Amniotic epithelial cell (primary cell): ENCODE data around the gene SLC9A5.

Source experiments
- DNase-seq: peaks from one replicate; pipeline ENCODE4 v3.0.0-alpha.2; 2010; ENCODE audit warnings: low read depth

SLC9A5 gene, protein sequence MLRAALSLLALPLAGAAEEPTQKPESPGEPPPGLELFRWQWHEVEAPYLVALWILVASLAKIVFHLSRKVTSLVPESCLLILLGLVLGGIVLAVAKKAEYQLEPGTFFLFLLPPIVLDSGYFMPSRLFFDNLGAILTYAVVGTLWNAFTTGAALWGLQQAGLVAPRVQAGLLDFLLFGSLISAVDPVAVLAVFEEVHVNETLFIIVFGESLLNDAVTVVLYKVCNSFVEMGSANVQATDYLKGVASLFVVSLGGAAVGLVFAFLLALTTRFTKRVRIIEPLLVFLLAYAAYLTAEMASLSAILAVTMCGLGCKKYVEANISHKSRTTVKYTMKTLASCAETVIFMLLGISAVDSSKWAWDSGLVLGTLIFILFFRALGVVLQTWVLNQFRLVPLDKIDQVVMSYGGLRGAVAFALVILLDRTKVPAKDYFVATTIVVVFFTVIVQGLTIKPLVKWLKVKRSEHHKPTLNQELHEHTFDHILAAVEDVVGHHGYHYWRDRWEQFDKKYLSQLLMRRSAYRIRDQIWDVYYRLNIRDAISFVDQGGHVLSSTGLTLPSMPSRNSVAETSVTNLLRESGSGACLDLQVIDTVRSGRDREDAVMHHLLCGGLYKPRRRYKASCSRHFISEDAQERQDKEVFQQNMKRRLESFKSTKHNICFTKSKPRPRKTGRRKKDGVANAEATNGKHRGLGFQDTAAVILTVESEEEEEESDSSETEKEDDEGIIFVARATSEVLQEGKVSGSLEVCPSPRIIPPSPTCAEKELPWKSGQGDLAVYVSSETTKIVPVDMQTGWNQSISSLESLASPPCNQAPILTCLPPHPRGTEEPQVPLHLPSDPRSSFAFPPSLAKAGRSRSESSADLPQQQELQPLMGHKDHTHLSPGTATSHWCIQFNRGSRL

DNA sequence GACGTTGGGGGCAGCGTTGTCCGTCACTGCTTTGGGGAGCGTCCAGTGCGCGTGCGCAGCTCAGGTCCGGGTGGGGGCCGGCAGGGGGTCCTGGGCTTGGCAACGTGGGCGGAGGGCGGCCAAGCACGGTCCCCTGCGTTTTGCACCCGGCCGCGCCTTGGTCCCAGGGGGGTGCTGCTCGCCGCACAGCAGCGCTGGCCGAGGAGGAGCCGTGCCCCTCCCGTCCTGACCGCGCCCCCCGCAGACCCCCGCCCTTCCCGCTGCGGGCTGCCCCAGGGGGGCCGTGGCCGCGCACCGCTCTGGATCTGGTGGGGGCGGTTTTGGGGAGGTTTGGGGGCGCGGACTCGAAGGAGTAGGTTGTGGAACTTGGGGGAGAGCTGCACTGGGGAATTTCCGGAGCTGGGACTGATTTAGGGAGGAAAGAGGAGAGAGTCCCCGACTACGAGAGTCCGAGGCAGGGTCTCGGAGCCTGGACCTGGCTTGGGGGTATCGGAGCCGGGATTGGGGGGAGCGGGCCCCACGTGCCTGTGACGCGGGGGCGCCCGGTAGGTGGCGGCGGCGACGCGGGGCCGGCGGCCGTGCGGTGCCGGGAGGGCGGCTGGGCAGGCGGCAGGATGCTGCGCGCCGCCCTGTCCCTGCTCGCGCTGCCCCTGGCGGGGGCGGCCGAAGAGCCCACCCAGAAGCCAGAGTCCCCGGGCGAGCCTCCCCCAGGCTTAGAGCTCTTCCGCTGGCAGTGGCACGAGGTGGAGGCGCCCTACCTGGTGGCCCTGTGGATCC, at the start of gene SLC9A5:
Gene SLC9A5 (plus strand): TSS at position 579 of the 777 bp plus-strand sequence. CDS start 36 bp downstream, at position 615.
- DNase-seq = no peak

DNA sequence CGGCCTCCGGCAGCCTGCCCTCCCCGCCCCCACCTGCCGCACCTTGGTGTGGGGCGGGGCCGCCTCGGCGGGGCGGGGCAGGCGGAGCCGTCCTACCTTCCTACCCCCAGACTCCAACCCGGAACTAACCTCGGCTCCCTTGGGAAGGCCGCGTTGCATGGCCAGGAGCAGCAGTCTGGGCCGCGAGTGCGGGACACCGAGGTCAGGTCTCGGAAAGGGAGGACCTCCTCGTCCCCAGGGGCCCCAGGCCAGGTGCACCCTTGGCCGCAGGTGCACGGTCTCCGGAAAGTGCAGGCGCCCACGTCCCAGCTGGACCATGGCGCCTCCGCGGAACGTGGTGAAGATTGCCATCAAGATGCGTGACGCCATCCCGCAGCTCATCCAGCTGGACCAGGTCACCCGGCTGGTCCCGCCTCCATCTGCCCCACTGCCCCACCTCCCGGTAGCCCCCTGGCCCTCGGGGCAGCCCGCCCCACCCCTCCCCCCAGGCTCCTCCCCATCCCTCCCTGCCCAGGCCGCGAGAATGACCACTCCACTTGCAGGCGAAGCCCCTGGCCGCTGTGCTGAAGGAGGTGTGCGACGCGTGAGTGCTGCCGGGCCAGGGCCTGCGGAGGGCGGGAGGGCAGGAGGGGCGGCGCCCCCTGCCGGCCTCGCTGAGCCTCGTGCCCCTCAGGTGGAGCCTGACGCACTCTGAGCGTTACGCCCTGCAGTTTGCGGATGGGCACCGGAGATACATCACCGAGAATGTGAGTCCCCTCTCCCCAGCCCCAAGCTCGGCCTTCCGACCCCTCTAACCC, 49.6 kb upstream of the SLC9A5 start, which contains the start of gene ELMO3:
Gene ELMO3 (plus strand): TSS at position 121 of the 797 bp plus-strand sequence. CDS start 196 bp downstream, at position 317.
- no peak for DNase-seq

DNA sequence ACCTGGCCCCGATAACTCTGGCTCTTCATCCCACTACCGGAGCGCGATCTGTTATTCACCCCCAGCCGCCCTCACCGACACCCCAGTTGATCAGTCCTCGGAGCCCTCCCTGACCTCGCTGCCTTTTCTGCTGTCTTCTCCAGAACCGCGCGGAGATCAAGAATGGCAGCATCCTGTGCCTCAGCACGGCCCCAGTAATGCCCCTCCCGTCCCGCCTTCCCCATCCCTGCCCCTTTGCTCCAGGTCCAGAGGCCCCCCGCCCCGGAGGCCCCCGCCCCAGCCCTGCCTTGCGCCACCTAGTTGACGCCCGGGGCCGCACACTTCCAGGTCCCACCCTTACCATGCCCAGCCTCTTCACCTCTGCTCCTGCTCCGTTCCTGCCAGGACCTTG, 49.0 kb upstream of the SLC9A5 start:
- DNase-seq = no peak

DNA sequence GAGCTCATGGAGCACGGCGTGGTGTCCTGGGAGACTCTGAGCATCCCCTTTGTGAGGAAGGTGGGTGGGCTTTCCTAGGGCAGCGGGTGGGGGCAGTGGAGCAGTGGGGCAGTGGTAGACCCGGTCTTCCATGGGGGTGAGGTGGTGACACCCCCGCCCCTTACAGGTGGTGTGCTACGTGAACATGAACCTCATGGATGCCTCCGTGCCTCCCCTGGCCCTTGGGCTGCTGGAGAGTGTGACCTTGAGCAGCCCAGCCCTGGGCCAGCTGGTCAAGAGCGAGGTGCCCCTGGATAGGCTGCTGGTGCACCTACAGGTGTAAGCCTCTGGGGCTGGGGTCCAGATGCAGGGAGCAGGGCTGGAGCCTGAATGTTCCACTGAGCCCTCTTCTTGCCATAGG, 48.3 kb upstream of the SLC9A5 start:
- DNase-seq = no peak

DNA sequence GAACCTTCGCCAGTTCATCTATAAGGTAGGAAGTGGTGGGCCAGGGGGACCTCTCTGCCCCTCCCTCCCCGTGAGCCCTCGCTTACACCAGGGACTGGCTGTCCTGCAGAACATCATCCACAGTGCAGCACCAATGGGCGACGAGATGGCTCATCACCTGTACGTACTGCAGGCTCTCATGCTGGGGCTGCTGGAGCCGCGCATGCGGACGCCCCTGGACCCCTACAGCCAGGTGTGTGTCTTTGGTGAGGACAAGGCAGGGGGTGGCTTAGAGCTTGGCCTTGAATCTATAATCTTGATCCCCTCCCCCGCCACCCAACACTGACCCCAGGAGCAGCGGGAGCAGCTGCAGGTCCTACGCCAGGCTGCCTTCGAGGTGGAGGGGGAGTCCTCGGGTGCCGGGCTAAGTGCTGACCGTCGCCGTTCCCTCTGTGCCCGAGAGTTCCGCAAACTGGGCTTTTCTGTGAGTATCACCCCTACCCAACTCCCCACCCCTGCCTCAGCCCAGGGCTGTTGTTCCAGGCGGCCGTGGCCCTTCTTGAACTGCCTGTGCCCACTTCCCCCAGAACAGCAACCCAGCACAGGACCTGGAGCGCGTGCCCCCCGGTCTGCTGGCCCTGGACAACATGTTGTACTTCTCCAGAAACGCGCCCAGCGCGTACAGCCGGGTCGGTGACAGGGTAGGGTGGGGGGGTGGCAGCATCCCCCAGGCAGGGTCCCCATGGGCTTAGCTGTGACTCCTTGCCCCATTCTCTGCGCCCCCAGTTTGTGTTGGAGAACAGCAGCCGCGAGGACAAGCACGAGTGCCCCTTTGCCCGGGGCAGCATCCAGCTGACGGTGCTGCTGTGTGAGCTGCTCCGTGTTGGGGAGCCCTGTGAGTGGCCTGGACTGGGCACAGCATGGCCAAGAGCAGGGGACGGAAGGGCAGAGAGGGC, 47.1 kb upstream of the SLC9A5 start:
- DNase-seq = no peak

DNA sequence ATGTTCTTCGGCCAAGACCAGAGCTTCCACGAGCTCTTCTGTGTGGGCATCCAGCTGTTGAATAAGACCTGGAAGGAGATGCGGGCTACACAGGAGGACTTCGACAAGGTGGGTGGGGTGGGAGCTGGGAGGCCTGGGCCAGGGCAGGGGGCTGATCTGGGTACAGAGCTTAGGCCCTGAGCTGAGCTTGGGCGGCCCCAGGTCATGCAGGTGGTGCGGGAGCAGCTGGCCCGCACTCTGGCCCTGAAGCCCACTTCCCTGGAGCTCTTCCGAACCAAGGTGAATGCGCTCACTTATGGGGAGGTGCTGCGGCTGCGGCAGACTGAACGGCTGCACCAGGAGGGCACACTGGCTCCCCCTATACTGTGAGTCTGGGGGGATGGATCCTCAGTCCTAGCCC, 46.4 kb upstream of the SLC9A5 start:
- DNase-seq = no peak

DNA sequence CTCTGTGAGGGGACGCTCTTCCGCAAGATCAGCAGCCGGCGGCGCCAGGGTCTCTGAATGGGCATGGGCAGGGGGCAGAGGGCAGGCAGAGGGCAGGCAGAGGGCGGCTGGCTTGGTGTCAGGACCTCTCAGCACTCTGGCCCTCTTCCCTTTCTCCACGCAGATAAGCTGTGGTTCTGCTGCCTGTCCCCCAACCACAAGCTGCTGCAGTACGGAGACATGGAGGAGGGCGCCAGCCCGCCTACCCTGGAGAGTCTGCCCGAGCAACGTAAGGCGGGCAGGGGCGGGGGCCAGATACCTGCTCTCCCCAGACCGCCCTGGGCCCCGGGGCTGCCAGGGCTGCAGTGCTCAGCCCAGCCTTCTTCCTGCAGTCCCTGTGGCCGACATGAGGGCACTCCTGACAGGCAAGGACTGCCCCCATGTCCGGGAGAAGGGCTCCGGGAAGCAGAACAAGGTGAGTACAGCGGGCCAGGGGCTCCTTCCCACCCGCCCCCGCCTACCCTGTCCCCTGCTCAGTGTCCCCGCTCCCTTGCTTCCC, 45.8 kb upstream of the SLC9A5 start:
- DNase-seq = no peak

DNA sequence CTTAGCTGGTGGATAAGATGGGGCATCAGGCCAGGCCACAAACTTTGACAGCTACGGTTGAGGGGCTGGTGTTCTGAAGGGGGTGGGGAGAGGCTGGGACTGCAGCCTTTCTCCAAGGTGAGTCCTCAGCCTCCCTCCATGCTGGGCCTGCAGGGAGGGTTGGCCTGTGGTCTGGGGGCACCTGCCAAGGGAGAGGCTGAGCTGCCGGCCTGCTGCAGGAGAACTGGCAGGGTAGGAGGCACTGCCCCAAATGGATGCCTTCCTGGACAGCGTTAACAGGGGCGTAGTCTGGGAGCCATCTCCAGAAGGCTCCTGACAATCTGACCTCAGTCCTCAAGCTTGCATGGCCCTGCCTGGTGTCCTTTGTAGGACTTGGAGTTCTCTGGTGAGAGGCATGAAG, 44.7 kb upstream of the SLC9A5 start:
- no peak for DNase-seq

DNA sequence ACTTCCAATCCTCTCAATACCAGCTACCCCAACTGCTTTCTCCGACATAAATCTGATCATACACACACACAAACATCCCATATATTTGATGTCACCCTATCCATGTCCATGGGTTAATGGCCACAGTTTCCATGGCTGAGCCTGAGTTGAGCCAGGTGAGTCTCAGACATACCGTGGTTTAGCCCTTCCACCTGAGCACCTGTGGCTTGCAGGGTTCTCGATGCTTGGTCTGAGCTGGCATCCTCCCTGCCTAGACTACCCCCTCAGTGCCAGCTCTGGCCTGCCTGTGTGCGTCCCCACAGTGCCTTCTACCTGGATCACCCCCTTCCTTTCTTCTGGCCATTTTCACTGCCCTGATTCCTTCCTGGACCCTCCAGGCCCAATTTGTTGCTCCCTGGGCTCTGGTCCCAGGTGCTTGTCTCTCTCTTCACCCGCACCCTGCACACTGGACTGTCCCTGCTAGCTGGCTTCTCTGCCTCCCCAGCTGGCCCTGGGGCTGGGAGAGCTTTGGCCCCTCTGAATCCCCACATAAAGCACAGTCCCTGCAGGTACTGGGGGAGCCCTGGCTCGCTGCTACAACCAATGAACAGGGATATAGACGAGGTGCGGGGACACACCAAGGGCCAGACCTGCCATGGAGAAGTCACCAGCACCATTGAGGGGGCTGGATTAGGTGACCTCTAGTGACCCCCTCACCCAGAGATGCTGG, 42.5 kb upstream of the SLC9A5 start:
- DNase-seq = no peak

DNA sequence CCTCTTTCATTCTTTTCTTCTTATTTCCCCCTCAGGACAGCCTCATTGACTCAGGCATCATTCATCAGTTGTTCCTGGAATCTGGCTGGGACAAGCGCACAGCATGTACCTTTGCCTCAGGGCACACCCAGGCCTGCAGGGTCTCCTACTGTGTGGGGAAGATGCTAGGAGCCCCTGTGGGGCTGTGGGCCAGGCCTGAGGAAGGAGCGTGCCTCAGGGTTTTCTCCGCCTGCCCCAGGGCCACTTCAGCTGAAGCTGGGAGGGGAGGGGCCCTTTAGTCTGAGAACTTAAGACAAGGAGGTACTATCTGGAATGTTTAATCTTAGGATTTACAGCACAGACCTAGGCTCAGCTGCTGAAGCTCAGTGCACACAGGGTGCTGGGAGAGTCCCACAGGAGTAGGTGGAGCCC, 41.9 kb upstream of the SLC9A5 start:
- DNase-seq = no peak

DNA sequence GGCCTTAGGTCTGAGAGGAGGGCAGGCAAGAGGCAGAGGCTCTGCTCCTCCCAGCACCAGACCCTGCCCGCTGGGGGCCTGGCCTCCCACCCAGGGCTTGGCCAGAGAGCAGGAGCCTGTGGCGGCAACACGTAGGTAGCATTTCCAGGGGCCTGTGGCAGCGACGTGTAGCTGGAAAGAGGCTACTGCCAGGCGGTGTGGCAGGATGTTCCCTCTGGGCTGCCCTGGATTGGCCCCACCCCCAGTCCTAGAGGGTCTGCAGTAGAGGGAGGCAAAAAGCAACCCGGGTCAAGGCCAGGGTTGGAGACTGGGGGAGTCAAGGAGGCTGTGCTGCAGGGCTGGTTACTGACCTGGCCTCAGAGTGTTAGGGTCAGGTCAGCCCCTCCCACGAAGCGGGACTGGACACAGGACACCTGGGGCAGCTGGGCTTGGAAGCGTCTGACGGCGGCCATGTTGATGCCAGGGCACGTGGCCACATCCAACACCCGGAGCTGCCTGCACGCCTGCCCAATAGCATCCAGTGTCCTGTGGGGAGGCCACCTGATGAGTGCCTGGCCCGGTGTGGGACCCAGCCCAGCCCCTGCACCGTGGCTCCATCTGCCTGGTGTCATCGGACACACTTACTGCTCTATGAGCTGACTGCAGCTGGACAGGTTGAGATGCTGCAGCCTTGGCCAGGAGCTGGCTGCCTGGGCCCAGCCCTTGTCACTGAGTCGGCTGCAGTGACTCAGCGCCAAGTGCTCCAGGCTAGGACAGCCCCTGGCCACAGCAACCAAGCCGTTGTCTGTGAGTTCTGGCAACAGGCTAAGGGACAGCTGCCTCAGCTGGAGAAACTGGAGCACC, 41.3 kb upstream of the SLC9A5 start:
- DNase-seq = no peak

DNA sequence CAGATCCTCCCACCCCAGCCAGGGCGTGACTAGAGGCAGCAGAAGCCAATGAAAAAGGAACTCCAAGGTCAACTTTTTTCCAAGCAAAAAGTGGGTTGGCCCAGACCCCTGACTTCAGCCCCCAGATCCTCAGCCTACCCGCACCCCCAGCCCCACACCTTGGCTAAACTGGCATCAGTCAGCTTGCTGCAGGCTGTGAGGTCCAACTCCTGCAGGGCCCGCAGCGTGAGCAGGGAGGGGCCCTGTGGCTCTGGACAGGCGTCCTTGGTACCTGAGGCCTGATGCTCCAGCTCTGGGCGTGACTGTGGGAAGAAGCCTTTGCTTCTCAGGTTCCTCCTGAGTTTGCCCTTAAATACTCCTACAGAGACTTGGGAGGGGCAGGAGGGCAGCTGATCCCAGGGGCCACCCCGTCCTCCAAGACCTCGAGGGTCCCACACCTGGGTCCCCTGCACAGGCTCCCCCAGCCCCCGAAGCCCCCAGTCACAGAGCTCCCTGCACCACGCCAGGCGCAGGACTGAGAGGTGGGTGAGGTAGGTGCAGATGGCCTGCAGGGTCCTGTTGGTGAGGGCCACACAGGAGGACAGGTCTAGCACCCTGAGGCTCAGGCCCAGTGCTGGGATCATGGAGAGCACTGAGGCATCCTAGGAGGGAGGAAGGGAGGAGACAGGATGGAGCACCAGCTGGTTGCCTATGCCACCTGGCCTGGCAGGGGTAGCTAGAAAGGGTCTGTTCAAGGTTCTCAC, 40.5 kb upstream of the SLC9A5 start:
- DNase-seq = no peak

DNA sequence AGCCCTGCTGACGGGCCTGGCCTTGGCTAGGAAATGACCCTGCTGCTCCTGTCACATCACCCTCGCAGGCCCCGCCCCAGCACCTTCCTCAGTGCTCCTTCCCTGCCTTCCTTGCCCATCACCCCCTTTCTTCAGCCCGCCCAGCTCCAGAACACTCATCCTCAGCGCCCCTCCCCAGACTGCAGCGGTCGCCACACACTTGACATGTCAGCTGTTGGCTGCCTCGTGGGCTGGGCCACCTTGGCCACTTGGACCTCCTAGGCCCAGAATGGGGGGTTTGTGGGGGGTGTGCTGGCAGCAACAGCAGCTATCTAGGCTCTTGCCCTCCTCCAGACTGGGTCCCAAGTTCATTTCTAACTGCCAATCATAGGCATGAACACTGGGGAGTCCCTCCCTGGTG, 39.2 kb upstream of the SLC9A5 start:
- DNase-seq = no peak

DNA sequence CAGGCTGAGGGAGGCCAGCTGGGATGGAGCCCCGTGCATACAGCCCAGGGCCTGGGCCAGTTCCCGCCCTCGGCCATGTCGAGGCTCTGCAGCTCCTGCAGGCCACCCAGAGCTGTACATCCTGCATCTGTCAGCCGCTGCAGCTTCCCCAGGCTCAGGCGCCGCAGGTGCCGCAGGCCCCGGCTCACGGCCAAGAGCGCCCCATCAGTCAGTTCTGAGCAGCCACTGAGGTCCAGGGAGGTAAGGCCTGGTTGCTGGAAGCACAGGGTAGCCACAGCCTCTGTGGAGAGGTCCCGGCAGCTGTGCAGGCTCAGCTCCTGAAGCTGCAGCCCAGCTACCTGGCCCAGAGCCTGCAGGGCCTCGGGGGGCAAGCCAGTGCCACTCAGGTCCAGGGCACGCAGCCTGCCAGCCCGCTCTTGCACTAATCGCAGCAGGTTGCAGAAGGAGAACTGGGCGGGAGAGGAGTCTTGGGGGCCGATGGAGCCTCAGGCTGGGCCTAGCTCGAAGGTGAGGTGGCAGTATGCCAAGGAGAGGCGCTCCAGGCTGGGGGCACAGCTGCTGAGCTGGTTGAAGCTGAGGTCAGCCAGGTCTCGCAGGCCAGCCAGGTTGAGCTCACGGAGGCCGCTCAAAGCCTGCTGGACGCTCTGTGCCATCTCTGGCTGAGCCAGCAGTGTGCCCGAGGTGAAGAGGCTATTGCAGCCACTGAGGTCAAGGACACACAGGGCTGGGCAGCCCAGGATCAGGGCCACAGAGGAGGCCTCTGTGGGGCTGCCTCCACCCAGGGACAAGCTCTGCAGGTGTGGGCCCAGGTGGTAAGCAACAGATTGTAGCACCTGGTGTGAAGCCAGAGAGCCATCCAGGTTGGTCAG, 38.5 kb upstream of the SLC9A5 start:
- DNase-seq = no peak

DNA sequence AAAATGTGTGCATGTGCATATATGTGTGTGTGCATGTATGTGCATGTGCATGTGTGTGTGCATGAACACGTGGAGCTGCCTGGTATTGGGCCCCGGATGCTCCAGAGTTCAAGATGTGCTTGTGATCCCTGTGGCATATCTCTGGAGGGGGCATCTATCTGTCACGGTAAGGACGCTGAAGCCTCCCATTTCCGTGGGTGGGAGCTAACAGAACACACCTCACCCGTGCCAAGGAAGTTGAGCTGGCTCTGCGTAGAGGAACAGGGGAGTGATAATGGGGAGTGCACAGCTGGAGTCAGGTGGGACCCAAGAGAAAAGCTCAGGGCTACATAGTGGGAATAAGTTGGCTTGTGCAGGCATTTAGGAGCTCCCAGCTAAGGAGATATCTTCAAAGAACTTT, 37.1 kb upstream of the SLC9A5 start:
- DNase-seq = no peak

DNA sequence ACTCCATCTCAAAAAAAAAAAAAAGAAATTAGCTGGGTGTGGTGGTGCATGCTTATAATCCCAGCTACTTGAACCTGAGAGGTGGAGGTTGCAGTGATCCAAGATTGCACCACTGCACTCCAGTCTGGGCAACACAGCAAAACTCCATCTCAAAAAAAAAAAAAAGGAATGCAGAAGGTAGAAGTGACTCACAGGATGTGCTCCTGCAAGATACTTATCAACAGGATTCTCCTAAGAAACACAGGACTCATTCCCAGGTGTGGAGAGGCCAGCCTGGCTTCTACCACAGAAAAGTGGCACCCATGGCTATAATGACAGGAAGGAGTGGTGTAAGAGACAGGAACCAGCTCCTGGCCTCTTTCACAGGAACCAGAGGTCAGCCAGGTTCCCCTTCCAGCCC, 36.0 kb upstream of the SLC9A5 start:
- no peak for DNase-seq
